HG02623 (cell line): Measurements from ENCODE around the gene E2F6.
"Not testable (repeated sequence)": the region's sequence is repeated elsewhere in the genome, so short reads cannot be mapped to it uniquely, and the experiment has no call there.

ENCODE experiments used
- ATAC-seq: cut with Tn5 transposase; IDR thresholded peaks from one replicate; pipeline ENCODE4 v1.9.1; 2021; ENCODE audit warnings: moderate library complexity; ENCODE audit not compliant: unreplicated experiment

The E2F6 gene

DNA sequence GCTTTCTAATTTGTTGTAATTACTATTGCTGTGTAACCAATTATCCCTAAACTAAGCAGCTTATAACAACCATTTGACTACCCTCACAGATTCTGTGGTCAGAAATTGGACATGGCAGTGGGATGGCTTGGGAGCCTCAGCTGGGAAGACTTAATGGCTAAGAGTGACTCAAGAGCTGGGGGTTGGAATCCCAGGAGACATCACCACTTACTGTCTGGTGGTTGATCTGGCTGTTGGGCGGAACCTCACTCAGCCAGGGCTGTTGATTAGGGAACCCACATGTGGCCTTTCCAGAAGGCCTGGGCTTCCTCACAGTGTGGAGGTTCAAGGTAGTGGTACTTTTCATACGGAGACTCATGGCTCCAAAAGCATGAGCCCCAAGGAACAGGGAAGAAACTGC, 49.8 kb downstream of the E2F6 start:
- ATAC-seq = no peak

DNA sequence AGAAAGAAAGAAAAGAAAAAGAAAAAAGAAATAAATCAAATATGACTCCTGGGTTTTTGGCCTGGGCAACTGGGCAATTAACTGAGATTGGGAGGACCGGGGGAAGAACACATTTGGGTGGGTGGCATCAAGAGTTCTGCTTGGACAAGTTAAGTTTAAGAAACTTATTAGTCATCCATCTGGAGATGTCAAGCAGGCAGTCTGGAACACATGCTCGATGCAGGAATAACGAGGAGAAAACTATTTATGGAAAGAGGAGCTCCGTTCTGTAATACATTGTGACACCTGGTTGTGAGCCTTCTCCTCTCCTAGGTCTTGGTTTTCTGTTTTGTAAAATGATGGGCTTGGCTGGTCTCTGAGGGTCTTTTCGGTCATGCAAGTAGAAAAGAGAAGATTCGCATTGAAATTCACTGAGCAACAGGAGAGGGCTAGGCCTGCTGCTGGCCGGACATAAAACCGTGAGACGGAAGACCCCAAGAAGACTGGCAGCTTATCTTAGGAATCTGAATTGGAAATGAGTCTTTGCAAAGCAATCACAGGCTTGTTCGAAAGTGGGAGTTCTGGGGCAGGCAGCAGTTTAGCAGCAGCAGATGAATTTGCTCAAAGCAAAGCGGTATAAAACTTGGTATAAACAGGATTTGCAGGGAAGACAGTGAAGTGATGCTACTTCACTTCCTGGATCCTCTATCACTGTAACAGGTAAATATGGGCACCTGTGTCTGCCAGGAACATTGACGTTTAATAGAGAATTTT, 51.4 kb downstream of the E2F6 start:
- ATAC-seq = no peak

DNA sequence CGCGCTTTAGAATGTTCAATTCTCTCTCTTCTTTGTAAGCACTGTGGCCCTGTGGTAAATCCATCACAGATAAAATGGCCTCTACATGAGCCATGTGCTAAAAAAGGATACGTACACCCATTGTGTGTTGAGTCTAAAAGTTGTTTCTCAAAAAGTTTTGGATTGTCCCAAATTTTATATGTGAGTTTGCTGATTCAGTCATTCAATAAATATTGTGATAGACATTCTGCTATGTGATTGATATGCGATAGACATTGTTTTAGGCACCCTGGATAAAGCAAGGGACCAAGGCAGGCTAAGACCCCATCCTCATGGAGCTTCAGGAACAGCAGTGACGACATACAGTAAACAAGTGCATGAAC, 53.5 kb downstream of the E2F6 start:
- no peak for ATAC-seq

DNA sequence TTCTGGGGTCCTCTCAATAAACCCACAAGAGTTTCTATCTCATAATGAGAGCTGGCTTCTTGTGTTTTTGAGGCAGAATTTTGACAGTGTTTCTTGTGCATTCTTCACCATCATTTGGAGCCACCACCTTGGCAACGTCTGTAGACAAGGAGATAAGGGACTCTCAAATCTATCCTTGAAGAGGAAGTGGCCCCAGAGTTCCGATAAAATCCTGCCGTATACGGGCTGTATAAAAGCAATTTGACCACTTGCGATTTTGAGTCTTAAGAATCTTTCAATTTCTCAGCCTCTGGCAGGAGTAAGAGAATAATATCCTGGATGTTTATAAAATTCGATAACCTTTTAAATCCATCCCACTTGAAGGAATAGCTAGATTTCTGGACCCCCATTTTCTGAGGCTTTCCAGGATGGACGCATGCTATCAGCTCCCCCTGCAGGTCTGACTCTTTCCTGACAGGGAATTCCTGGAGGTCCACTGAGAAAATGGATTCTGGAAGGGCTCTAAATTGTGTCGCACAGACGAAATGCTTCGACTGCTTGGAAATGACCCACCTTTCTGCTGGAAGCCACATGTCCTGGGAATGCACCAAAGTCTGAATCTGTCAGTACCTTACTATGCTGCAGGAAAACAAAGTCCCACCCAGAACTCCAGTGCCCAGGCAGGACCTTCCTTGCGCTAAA, 54.1 kb downstream of the E2F6 start:
- ATAC-seq = no peak

- no peak for ATAC-seq
Measured at GRCh38 chr2:11411244-11411643, 54.7 kb downstream of the E2F6 start.

DNA sequence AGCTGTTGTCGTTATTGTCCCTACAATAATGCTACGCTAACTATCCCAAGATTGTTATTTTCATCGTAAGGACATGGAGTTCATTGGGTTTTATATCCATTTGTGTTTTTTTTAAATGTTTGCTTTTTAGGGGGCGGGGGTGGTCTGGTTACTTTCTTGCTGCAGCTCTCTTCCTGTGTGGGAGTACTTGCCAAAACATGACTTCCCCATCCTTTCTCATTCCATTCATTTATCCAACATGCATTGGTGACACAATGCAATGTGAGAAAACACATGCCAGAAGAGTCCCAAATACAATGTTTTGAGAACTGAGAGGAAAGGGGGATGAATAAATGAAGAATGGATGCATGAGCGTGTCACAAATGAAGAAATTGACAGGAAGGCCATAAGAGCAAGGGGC, 55.9 kb downstream of the E2F6 start:
- no peak for ATAC-seq

GRCh38 chr2:11409572-11409959, 56.4 kb downstream of the E2F6 start:
- ATAC-seq = no peak

DNA sequence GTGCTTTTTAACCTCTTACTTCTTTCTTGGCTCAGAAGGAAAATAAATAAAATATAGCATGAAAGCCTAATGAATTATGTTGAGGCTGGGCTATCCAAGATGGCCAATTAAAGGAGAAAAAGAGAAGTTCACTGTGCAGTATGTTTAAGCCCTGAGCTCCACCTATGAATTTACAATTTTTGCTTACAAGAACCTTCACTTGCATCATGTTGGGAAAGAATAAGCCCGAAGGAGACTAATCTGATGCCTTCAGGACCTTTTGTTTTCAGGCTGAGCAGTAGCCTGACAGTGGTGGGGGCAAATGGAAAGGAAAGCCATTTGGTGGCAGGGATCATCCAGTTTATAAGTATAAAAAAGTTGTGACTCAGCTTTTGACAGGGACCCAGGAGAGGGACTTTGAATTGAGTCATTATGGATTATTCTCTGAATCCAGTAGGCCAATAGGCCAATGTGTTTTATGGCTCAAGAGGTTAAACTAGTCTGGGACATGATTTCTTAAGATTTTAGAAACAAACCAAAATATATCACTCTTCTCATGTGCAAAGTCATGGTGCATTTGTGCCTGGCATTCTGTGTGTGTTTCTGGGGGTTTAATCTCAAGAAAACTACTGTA, 56.9 kb downstream of the E2F6 start:
- ATAC-seq = no peak

DNA sequence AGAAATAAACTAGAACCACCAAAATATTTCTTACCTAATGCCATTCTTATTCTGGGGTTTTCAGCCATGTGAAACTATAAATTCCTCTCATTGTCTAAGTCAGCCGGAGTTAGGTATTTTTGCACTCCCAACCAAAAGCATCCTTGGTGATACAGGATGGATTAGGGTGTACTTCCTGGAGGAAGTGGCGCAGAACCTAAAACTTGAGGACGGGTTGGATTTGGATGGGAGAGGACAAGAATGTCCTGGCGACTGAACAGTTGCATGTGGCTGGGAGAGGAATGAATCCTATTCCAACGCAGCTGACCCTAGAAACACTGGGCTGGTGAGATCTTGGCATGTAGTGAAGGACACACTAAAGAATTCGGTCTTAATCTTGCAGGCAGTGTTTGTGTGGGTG, 58.5 kb downstream of the E2F6 start:
- ATAC-seq = no peak

DNA sequence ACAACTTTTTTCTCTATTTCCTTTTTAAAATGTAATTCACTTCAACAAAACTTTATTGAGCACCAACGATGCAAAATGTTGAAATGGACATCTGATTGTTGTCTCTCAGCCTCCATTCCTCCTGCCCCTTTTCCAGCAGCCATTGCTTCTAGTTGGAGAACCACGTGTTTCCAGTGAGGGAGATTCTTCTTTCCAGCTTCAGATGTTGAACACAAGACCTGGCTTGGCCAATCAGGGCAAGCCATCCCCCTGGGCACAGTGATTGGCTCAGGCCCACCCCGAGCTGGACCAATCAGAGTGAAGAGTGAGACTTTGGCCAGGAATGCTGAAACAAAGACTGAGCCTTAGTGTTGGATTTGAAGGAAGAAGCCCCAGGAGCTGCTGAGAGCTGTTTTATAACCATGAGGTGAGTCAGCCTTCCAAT, 59.0 kb downstream of the E2F6 start:
- ATAC-seq = no peak

GRCh38 chr2:11406267-11406957, 59.5 kb downstream of the E2F6 start:
- ATAC-seq = no peak

- no peak for ATAC-seq
Measured at GRCh38 chr2:11405599-11406266, 60.2 kb downstream of the E2F6 start.

GRCh38 chr2:11405074-11405406, 60.9 kb downstream of the E2F6 start:
- ATAC-seq = not testable (repeated sequence)

GRCh38 chr2:11404376-11405073, 61.4 kb downstream of the E2F6 start:
- ATAC-seq = no peak

GRCh38 chr2:11402436-11402835, 63.5 kb downstream of the E2F6 start:
- ATAC-seq = no peak

- no peak for ATAC-seq
Measured at GRCh38 chr2:11399438-11399762, 66.6 kb downstream of the E2F6 start.

DNA sequence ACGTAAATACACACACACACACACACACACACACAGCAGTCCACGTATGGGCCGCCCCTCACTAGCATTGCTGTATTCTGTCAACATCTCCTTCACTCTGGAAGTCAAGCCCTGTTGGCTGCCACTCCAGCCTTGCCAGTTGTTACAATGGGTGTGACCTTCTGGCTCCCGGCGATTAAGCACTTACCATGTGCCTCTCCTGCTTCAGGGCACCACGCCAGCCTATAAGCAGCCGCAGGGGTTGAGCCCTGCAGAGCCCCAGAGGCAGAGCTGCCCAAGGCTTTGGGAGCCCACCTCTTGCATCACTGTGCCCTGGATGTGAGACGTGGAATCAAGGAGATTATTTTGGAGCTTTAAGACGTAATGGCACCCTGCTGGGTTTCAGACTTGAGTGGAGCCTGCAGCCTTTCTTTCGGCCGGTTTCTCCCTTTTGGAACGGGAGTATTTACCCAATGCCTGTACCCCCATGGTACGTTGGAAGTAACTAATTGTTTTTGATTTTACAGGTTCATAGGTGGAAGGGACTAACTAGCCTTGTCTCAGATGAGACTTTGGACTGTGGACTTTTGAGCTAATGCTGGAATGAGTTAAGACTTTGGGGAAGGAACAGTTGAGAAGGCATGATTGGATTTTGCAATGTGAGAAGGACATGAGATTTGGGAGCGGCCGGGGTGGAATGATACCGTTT, 67.1 kb downstream of the E2F6 start:
- ATAC-seq = no peak

GRCh38 chr2:11397513-11397912, 68.4 kb downstream of the E2F6 start:
- ATAC-seq = no peak

DNA sequence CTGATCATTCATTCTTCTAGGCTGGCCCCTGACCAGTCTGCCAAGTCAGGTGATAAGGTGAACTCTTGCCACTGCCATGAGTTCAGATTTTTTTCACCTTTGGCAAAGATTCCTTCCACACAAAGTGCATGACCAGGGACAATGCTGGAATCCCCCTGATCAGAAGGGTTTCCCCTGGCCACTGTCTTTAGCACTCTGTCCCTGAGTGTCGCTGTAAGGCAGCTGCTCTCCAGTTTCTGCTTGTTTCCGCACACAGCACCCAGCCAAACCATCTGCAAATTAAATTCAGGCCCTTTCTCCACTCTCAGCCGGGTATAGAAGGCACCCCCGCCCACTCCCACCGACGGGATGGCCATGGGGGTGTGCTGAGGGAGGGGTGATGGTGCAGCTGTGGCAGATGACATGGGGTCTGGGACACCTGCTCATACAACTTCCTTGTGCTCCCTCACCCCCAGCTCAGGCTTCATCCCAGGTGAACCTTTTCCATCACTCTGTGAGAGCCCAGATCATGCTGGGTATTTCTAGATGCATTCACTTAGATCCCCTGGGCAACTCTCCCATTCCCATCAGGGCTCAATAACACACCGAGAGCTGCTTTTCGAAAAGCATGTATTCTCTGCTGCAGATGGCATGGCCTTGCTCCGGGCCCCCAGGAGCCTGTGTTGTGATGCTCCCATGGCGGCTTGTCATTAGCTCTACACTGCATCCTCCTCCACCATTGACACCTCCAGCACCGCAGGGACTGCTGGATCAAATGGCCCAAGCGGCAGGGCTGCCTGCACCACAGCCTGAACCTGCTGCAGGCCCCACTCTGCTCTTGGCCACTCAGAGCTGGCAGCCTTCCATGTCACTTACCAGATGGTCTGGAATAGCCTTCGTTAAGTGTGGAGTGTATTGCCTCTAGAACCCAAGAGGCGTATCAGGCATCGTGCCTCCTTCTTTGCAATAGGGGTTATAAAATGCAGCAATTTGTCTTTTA, 69.2 kb downstream of the E2F6 start:
- no peak for ATAC-seq
